EL (cell line): ENCODE data around the gene TBC1D10A.

ENCODE experiments used
- DNase-seq: peaks from one replicate; pipeline ENCODE4 v3.0.0-alpha.2; 2016

Gene TBC1D10A

DNA sequence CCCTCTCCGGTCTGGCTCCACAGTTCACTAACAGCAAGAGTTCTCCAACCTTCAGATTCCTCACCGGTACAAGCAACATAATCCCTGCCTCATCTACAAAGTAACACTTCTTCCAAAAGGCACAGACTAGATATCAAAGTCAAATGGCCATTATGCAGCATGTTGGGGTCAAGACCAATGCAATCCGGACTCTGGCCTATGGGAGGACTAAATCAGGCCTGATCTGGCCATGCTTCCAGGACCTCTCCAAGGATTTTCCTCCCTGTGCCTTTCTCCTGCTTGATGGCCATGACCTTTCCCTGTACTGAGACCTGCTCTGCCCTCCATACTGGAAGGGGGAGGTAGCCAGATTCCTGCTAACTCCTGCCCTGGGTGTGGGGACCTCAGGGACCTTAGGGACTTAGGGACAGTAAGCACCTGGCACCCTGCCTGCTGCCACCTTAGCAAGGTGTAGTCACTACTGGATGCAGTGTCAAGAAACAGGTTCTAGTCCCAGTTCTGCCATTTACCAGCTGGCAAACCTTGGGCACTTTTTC lies 6.7 kb downstream of the TBC1D10A start:
- DNase-seq: no peak

- DNase-seq: no peak
Measured at GRCh38 chr22:30318799-30319419, 7.8 kb downstream of the TBC1D10A start.

DNA sequence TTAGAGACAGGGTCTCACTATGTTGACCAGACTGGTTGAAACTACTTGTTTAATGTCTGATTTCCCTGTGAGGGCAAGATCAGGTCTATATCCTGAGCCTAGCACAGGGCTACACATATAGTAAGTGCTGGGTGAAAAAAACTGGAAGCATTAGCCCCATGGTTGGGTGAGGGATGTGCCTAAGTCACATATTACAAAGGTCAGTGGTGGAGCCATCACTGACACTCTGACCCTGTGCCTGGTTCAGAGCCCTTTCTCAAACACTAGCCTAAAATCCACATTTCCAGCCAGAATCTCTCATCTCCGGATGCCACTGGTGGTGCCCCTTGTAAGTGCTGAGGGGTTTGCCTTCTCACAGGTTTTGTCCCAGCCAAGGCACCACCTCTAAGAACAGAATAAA lies 9.0 kb downstream of the TBC1D10A start:
- DNase-seq: no peak

GRCh38 chr22:30315962-30316576 lies 10.7 kb downstream of the TBC1D10A start:
- no peak for DNase-seq

DNA sequence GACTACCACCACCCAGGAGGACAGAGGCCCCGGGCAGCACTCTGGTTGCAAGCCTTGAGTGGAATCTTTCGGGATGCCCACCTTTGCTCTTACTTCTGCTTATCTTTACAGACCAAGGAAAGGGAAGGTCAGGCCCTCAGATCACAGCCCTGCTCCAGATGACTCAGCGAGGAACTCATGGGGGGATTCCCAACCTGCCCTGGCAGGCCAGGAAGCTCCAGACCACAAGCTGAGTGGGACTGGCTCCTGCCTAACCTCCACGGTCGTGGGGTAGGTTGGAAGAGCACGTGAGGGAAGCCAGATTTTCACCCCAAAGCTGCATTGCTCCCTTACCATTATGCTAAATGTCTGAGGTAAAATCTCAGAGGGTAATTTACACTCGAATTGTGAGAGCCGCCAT lies 11.8 kb downstream of the TBC1D10A start:
- peak; percentile 71 for DNase-seq

DNA sequence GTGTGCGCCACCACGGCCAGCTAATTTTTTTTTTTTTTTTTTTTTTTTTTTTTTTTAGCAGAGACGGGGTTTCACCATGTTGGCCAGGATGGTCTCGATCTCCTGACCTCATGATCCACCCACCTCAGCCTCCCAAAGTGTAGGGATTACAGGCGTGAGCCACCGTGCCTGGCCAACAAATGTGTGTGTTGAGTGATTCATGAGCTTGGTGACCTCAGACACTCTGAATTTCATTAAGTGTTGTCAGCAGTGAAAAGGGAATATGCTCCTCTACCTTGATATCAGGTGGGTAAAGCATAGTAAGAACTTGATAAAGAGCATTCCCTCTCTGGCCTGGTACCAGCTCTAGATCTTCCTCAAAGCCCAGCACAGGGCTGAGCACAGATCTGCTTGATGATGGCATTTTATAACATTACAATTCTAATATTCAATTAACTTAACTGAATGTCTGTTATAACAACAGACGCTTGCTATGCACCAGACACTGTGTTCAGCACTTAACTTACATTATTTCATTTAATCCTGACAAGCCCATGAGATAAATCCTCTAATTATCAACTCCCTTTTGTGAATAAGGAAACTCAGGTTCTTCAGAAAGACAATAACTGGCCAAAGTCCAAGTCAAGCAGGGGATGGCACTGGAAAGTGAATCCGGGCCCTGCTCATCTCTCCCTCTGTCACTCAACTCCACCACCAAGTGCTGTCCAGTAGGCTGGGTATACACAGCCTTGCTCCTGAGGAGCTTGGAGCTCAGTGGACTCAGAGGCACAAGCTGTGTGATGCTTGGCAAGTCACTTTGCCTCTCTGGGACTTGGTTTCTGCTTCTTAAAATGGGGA lies 13.0 kb downstream of the TBC1D10A start:
- no peak for DNase-seq

DNA sequence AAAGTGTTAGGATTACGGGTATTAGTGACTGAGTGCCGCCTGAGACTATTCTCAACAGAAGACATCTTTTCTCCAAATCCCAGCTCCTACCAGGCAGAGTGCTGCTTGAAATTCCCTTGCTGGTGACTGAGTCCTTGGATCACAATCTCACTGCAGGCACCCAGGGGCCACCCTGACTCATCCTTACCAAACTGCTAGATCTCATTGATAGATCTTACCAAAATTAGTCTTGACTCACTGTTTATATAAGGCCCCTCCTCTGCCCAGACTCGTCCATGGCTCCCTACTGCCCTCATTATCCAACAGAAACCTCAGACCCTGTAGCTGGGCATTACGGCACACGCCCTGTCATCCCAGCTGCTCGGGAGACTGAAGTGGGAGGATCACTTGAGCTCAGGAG lies 14.7 kb downstream of the TBC1D10A start:
- peak; percentile 91 for DNase-seq

DNA sequence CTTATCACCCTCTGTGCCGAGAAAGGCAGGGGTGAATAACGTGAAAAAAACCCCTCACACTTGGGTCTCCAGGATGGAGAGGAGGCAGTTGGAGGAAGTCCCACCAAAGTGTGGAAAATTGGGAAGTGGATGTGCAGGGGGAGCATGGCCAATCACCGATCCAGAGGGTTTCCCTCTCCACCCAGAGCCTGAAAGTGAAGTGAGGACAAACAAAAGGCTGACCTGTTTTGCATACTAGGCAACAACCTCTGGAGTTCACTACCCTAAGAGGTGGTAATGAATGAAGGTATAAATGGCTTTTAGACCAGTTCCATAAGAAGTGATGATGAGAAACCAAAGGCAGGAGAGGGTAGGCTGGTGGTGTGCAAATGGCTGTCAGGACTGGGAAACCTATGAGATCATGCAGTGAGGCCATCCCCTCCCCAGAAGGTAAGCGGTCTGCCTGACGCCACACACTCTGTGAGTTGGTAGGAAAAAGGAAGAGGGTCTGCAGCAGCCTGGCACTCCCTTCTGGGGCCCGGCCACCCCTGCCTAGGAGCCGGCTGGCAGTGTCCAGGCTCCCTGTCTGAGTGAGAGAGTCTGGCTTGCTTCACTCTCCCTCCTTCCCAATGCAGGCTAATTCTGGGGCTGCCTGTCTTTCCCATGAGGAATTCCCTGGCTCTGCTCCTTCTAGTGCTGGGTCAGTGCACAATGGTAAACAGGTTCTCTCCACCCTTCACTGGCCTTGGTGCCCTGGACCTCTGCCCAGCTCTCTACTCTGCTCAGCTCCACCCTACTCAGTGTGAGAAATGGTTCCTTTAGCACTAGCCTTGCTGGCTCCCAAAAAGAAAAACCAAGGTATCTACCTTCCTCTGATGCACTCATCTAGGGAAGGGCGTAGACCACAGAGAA lies 15.6 kb downstream of the TBC1D10A start:
- DNase-seq: peak; percentile 57

DNA sequence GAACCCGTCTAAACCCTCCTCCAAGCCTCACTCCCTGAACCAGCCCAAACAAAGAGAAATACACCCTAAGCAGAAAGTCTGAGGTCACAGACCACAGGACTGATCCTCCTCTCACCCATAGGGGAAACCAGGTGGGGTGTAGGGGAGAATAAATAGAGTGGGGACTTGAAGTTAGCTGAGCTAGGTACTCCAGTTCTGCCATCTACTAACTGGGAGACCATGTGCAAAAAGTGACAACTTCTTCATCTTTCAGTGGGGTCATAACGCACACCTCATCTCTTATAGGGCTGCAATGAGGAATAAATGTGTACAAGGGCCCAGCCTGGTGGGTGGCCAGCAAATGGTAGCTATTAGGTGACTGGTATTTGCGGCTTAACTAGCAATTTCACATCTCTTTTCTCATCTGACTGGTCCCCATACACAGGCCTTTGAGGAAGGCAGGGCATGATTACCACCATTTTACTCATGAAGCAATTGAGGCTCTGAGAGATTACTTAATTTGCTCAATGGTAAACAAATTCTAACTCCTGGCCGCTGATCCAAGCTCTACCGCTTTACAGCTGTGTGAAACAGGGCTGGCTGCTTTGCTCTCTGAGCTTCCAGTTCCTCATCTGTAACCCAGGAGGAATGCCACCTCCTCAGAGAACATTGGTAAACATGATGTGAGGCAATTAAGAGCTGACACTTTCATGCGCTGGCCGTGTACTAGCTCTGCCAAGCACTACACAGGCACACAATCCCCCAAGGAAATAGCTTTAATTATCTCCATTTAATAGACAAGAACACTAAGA lies 16.6 kb downstream of the TBC1D10A start:
- DNase-seq: no peak

DNA sequence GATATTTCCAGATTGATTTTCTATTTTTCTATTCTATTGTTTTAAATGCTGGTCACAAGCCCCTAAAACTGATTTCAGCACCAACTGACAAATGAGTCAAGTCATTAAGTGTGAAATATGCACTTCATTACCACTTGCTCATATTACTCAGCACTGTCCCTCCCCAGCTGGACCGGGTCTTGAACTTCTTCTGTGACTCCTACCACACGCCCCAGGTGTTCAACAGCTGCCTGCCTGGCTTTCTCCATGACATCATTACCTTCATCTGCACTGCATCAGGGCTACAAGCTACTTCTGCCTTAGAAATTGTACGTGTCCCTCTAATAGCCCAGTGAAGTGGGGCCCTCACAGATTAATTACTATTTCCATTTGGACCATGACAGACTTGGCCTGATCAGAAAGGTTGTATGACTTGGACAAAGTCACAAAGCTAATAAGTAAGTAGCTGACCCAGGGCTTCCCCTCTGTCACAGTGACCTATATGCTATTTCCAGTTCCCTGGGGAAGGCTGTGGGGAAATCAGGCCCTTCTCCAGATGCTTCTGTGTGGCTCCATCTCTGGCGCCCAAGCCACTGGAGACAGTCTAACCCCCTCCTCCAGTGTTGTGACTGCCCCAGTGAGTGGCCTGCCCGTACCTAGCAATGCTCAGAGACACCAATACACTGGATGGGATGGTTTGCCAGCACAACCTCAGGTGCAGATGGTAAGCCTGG lies 18.1 kb downstream of the TBC1D10A start:
- no peak for DNase-seq

DNA sequence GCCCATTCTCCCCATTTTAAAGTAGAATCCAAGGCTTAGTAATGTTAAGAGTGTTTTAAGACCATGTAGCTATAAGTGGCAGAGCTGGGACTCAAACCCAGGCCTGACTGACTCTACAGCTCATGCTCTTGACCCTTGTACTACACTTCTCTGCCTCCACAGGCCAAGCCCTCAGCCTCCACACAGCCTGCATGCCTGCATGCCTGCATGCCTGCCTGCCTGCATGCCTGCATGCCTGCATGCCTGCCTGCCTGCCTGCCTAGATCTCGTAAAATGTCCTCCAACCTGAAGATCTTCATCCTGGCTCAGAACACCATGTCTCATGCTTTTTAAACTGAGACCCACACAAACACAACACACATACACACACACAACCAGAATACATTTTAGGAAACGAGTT lies 18.6 kb downstream of the TBC1D10A start:
- no peak for DNase-seq

DNA sequence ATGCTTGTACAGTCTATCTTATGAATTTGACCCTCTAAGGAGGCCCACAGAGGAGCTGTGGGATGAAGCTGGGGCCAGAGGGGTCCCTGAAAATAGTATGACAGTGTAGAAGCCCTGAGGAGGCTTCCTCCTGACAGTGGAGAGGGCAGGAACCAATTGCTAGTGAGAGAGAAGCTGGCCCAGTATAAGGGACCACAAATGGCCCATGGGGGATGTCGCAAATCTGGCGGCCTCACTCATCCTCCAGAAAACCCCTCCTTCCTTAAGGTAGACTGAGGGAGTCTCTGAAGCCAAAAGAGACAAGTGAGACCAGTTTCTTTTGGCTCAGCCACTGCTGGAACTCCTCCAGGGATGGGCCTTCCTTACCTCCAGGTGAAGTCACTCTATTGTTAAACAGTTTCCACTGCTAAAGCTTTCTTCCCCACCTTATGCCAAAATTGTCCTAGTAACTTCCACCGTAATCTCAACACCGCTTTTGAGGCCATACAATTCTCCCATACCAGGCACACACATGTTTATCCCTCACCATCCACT lies 19.6 kb downstream of the TBC1D10A start:
- DNase-seq: no peak

DNA sequence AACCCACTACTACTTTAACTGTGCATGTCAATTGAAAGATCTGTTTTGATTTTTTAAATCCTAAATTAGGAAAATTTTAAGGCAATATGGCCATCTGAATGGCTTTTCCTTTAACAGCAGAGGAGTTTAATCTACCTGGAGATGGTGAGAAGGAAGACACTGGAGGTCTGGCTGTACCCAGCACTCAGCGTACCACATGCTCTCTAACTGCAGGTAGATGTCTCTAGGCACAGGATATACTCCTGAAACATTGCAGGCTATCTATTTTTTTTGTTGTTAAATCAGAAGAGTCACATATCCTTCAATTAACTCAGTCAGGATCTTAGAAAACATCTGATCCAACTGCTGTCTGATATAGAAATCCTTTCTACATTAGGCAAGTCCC lies 20.1 kb downstream of the TBC1D10A start:
- DNase-seq: no peak

GRCh38 chr22:30305906-30306626 lies 20.7 kb downstream of the TBC1D10A start:
- DNase-seq: no peak

DNA sequence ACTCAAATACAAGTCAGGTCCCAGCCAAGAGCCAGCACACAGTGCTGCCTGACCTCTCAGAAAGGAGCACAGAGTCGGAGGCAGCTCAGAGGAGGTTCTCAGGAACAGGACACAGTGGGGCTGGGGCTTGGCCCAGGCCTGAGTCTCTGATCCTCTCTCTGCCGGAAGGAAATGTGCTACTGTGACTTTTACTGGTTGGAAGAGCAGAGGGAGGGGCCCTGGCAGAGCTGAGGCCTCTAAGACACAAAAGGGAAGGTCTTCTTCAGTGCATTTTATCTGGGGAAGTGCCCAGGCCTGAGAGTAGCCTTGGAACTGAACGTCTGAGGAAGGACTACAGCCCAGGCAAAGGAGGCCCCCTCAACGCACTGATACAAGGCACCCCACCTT lies 21.2 kb downstream of the TBC1D10A start:
- DNase-seq: no peak

DNA sequence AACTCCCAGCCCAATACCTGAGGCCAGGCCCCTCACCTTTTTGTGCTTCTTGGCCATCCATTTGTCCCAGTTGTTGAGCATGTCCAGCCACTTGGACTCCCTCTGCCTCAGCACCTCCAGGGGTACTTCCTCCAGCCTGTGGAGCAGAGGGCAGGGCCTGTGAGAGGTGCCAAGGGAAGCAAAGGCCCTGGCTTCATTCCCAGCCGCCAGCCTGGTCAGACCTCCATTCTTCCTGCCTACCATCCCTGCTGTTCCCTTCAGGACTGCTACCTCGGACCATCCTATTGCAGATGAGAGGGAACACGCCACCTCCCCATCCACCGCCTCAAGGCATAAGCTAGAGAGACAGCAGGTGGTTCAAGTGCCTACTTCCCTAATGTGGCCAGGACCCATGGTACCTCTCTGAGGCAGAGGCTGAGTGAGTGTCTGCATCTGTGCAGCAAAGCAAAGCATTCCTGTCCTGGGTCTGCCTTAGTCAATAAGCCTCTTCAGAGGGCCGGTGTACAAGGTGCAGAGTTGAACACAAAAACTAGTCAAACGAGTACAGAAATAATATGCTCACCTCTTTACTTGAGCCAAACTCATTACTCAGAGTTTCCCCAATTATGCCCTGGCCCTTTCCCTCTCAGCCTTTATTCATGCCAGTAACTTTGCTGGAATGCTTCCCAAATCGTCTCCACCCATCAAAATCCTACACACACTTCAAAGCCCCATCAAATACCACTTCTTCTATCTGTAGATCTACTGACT lies 22.1 kb downstream of the TBC1D10A start:
- DNase-seq: no peak

- DNase-seq: no peak
Measured at GRCh38 chr22:30302810-30303138, 24.0 kb downstream of the TBC1D10A start.

DNA sequence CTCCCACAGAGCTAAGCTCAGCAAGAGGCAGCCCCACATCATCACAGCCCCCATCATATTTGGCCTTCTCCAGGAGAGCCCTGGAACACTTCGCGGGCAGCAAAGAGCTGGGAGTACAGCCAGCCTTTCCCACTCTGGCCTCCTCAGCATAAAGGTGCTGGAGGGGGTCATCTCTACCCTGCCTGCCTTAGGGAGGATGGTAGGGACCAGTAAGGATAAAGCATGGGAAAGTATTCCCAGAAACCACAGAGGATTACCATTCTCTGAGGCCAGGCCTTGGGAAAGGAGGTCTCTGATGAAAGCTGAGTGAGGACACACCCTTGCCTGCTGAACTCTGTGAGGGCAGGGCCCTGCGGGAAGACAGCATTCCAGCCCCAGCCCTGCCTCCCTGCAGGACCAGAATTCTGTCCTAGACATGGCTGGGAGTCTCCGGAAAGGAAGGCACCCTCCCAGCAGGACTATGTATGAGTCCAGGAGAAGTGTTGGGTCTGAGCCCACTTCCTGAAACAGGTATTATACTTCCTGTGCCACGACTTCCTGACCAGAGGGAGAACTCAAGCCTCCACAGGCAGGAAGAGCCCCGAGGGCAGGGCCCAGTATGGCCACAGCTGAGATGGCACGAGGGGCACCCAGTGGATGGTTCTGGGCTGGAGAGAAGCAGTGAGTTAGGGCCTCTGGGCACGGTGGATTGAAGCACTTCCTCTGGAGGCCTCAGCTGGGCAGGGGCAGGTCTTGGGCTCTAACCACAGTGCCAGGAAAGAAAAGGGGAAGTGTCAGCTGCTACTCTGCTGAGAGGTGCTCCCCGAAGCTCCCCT lies 24.5 kb downstream of the TBC1D10A start:
- peak; percentile 51 for DNase-seq

DNA sequence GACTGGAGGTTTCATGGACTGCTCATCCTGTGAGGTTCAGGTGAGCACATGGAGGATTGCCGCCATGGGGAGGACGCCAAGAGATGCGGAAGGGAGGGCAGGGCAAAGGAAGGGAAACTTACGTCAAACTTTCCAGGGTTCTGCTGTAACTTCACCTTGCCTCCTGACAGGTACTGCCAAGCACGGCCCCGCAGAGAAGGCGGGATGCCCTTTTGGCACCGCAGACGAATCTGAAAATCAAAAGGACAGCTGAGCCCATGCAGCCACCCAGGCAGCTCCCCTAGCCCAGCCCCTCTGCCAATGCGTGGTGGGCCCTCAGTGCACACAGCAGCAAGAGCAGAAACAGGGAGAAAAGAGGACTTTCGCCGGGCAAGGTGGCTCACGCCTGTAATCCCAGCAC lies 27.4 kb downstream of the TBC1D10A start:
- no peak for DNase-seq
